CD4-positive, alpha-beta T cell treated with Interleukin-10 for 1 hour (primary cell): Measurements from ENCODE around the gene CAPN7.

Source experiments
- DNase-seq: peaks from one replicate; pipeline ENCODE4 v3.0.0-alpha.2; 2020

Gene CAPN7

GRCh38 chr3:15204005-15204404 lies 2.0 kb upstream of the CAPN7 start:
- no peak for DNase-seq

- no peak for DNase-seq
Measured at GRCh38 chr3:15205482-15205933, 538 bp upstream of the CAPN7 start.

- peak; percentile 25 for DNase-seq
Measured at GRCh38 chr3:15206662-15207576, 873 bp downstream of the CAPN7 start.

DNA sequence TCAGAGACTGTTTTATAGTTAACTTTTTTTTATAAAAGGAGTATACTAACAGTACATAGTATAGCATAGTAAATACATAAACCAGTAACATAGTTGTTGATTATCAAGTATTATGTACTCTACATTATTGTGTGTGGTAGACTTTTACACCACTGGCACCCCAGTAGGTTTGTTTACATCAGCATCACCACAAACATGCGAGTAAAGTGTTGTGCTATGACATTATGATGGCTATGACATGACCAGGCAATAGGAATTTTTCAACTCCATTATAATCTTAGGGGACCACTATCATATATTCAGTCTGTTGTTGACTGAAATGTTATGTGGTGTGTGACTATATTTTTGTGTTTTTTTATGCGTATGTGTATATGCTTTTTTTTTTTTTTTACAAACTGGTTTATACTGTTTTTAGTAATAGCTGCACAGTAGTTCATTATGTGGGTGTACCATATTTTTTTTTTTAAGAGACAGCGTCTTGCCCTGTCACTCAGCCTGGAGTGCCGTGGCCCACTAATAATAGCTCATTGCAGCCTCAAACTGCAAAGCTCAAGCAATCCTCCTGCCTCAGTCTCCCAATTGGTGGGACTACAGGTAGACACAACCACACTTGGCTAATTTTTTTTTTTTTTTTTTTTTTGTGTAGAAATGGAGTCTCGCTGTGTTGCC lies 1.9 kb downstream of the CAPN7 start:
- no peak for DNase-seq

DNA sequence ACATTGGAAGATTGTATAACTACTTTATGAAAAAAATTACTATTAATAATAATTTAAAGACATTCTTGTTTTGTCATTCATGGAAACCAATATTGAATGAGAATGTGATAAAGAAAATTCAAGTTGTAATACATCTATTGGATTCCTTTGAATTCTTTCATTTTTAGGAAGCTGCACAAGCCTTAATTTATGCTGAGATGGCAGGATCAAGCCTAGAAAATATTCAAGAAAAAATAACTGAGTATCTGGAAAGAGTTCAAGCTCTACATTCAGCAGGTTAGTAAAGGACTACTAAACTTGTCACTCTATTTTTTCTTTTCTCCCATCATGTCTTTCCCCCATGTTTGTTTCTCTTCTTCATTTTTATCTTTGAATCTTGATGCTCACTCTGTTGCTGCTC lies 5.9 kb downstream of the CAPN7 start:
- DNase-seq: no peak

- DNase-seq: no peak
Measured at GRCh38 chr3:15214758-15215157, 8.7 kb downstream of the CAPN7 start.

DNA sequence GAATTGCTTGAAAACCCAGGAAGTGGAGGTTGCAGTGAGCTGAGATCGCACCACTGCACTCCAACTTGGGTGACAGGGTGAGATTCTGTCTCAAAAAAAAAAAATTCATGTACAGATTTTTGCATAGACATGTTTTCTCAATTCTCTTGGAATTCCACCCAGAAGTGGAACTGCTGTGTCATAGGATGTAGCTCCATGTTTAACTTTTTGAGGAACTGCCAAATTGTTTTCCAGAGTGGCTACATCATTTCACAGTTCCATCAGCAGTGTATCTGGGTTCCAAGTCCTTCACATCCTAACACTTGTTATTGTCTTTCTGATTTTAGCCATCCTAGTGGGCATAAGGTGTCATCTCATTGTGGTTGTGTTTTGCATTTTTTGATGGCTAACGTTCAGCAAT lies 9.9 kb downstream of the CAPN7 start:
- no peak for DNase-seq

DNA sequence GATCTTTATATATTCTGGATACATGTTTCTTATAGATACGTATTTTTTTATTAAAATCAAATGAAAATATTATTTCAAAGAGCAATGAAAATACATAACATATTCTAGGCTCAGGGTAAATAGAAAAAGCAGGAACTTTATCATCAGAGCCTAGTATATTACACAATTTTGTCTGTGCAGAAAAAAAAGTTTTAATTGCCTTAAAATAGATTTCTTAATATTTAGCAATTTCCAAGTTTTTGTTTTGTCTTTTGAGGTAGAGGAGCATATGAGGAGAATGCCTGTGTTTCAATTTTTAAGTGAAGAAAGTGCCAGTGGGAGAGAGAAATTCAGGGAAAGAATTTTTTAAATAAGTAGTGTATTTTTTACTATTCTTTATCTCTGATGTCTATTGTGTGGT lies 10.5 kb downstream of the CAPN7 start:
- DNase-seq: no peak

DNA sequence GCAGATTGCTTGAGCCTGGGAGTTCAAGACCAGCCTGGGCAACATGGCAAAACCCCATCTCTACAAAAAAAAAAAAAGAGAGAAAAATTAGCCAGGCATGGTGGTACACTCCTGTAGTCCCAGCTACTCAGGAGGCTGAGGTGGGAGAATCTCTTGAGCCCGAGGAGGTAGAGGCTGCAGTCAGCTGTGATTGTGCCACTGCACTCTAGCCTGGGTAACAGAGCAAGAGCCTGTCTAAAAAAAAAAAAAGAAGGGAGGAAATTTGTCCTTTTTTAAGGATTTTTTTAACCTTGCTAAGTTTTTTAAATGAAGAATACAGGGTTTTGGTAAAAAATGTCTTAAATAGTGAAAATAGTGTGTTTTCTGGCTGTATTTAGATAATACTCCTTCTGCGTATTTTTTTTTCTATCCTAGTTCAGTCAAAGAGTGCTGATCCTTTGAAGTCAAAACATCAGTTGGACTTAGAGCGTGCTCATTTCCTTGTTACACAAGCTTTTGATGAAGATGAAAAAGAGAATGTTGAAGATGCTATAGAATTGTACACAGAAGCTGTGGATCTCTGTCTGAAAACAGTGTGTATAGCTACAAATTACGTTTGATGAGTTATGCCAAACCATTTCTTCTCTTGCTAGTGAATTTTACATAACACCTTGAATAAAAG lies 11.1 kb downstream of the CAPN7 start:
- DNase-seq: no peak

GRCh38 chr3:15217841-15218267 lies 11.8 kb downstream of the CAPN7 start:
- DNase-seq: no peak

GRCh38 chr3:15218689-15219088 lies 12.6 kb downstream of the CAPN7 start:
- no peak for DNase-seq

DNA sequence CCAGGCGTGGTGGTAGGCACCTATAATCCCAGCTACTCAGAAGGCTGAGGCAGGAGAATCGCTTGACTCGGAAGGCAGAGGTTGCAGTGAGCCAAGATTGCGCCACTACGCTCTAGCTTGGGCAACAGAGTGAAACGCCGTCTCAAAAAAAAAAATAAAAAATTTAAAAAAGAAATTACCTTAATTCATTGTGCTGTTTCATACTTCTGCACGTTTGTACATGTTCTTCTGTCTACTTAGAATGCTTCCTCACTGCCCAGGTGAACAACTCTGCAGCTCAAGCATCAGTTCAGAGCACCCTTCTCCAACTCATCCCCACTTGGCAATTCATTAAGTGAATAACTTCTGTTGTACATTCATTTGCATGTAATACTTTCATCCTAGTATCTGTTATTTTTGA lies 14.0 kb downstream of the CAPN7 start:
- DNase-seq: no peak

DNA sequence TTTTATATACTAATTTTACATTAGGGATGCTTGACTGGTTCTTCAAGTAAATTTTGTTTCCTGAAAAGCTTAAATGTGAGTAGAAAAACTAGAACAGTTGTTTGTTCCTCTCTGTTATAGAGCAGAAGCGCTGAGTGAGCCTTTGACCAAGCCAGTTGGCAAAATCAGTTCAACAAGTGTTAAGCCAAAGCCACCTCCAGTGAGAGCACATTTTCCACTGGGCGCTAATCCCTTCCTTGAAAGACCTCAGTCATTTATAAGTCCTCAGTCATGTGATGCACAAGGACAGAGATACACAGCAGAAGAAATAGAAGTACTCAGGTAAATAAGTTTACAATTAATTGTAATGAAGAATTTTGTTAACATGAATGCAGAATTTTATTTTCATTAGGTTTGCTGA lies 14.6 kb downstream of the CAPN7 start:
- no peak for DNase-seq

DNA sequence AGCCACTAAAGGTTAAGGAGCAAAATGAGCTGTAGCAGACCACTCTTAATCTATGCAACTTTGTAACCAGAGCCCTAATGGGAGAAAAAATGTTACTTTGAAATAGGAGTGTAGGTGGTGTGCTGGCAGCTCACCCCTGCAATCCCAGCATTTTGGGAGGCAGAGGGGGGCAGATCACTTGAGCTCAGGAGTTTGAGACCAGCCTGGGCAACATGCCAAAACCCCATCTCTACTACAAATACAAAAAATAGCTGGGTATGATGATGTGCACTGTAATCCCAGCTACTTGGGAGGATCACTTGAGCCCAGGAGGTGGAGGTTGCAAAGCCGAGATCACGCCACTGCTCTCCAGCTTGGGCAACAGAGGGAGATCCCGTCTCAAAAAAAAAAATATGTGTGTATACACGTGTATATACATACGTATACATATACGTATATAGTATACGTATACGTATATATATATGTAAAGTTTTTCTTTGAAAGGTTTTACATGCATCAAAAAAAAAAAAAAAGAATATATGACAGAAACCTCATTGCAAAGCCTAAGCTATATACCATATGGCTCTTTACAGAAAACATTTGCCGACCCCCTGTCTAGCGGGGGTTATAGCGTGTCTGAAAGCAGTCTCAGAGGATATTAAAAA lies 15.7 kb downstream of the CAPN7 start:
- DNase-seq: no peak

DNA sequence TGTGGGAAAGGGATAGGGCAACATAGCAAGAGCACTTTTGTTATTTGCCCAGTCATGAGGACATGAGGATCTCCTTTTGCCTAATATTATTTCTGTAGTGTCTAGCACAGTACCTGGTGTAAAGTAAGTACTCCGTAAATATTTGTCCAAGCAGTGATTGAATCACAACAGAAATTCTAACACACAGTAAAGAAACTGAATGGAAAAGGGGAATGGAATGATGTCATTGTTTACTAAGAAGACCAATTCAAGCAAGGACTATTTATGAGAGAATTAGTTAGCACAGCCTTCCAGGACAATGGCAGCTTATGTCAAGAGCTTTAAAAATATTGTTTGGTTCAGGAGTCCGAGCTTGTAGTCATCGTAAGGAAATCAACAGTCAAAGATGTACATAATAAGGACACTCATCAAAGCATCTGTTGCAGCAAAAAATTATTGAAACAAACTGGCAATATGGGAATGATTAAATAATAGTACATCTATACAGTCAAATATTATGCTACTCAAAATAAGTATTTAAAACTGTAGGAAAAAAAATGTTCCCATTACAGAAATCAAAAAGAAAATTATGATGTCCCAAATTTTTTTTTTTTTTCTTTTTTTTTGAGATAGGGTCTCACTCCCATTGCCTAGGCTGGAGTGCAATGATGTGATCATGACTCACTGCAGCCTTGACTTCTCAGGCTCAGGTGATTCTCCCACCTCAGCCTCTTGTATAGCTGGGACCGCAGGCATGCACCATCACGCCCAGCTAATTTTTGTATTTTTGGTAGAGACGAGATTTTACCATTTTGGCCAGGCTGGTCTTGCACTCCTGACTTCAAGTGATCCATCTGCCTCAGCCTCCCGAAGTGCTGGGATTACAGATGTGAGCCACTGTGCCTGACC lies 17.9 kb downstream of the CAPN7 start:
- DNase-seq: no peak

DNA sequence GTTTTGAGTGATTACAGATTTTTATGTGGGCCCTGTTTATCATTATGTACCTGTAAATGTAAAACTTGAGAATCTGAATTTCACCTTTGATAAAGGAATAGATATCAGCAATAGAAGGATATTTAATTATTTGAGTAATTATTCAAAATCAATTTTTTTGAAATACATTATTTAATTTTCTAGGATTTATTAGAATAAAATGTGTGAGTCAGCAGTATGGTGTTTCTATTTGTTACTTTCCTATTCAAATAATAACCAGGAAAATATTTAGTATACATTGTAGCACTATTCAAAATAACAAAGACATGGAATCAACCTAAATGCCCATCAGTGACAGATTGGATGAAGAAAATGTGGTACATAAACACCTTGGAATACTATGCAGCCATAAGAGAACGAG lies 22.1 kb downstream of the CAPN7 start:
- no peak for DNase-seq

DNA sequence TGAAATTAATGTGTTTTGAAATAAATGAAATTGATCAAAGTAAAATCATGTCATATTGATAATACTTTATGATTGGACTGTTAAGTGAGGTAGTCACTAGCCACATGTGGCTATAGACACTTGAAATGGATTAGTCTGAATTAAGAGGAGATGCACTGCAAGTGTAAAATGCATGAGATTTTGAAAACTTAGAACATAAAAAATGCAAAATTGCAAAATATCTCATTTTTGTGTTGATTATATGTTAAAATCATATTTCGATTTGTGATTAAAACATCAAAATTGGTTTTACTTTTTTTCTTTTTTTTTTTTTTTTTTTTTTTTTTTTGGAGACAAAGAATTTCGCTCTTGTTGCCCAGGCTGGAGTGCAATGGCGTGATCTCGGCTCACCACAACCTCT lies 23.2 kb downstream of the CAPN7 start:
- DNase-seq: no peak

GRCh38 chr3:15241341-15241740 lies 35.3 kb downstream of the CAPN7 start:
- DNase-seq: peak; percentile 68

GRCh38 chr3:15243822-15244482 lies 37.9 kb downstream of the CAPN7 start:
- no peak for DNase-seq

- DNase-seq: no peak
Measured at GRCh38 chr3:15246186-15246585, 40.1 kb downstream of the CAPN7 start.

GRCh38 chr3:15253023-15253697 lies 47.1 kb downstream of the CAPN7 start:
- no peak for DNase-seq
